ENCODE results near the gene DNAH8. TPM values are rescaled to one million over a fixed set of nuclear protein-coding genes. Genes with fewer than 3 reads are reported as not detected.

Gene DNAH8
- total RNA-seq, 1 experiment from 2014 or later = not detected

DNA sequence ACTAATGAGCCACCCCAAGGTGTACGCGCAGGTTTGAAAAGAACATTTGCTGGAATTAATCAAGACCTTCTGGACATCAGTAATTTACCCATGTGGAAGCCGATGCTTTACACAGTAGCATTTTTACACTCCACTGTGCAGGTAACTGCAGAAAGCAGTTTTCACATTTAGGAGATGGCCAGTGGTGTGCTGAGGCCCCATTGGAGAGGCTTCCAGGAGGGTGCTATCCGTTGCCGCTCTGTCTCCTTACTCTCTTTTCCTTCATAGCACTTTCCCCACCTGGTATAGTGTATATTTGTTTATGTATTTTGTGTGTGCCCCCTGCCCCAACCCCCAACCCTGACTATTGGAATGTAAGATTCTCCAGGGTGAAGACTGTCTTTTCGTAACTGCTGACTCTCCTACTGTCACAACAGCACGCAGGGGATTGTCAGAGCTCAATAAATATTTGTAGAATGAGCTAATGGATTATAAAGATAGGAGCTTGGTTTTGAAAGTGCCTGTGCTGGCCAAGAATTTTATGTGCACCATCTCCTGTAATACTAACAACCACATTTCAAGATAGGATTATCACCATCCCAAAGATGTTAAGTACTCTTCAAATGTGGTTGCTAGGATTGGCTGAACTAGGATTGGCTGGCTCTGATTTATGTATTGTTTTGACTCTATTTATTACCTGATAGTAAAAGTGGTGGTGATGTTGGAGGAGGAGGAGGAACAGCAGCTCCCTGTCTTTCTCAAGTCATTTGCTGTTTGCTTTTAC, 259.5 kb downstream of the DNAH8 start:
- Histone ChIP-seq H3K27me3 (ENCODE audit: insufficient read depth, low read length) (peaks cover 81% of the 10 kb centered on the region), H3K36me3 (ENCODE audit: control insufficient read depth in 1 of 2, insufficient read depth in 2 of 2, low read length in 2 of 2) (no peaks in the 10 kb centered on the region), H3K27ac (ENCODE audit: low read depth, low read length) (no peak overlapping the region), H3K9me3 (ENCODE audit: control insufficient read depth in 1 of 2, insufficient read depth in 1 of 2, low read depth in 1 of 2, low read length in 2 of 2) (no peaks in the 10 kb centered on the region), H3K9me2 (ENCODE audit: insufficient read depth) (no peaks in the 10 kb centered on the region), H4K20me1 (ENCODE audit: insufficient read depth) (no peaks in the 10 kb centered on the region), H2AFZ (ENCODE audit: low read depth, low read length, poor library complexity, severe bottlenecking) (no peak overlapping the region), H3K4me1 (ENCODE audit: control insufficient read depth in 1 of 2, insufficient read depth in 2 of 2, low read length in 2 of 2) (no peaks in the 10 kb centered on the region), H3K4me3 (replicated peaks in 1 of 2; ENCODE audit: low read depth in 1 of 2, low read length in 2 of 2) (no peak overlapping the region), H3K4me2 (ENCODE audit: low read length) (no peak overlapping the region), H3K9ac (ENCODE audit: low read length) (no peak overlapping the region), H3K79me2 (ENCODE audit: insufficient read depth, low read length) (no peaks in the 10 kb centered on the region)
- intact Hi-C loops (cut with micrococcal nuclease) = loop anchor here (5.0 kb wide), 2 partner anchors 128 to 183 kb away; no protein-coding TSS in a partner anchor
- POLR2A ChIA-PET = no interaction called here
- ATAC-seq (no peak), DNase-seq (ENCODE audit: low read depth, low spot score) (no peak)
- RAD21 ChIA-PET (ENCODE audit: low non-redundant PET in 1 of 2, low total read pairs in 2 of 2, uncharacterized antibody in 2 of 2, unreplicated experiment in 2 of 2) = no interaction called here
- TF ChIP-seq POLR2A (IDR thresholded peaks at IDR 0.05; ENCODE audit: borderline replicate concordance, extremely low read depth, insufficient read depth, insufficient read length) = no peak
- TF ChIP-seq CEBPB (IDR thresholded peaks at IDR 0.05; ENCODE audit: low read depth) = no peak
- no peak for TF ChIP-seq SIN3A (IDR thresholded peaks at IDR 0.05; ENCODE audit: low read depth)
- no peak for TF ChIP-seq ZNF274 (IDR thresholded peaks at IDR 0.05; ENCODE audit: low read depth, low read length)
- TF ChIP-seq JUND (IDR thresholded peaks at IDR 0.05) = no peak
- no peak for TF ChIP-seq EGR1 (IDR thresholded peaks at IDR 0.05; ENCODE audit: low read depth)
- no peak for TF ChIP-seq RAD21 (IDR thresholded peaks at IDR 0.05; ENCODE audit: low read depth)
- TF ChIP-seq ZFX (IDR thresholded peaks at IDR 0.05) = no peak
- TF ChIP-seq YY1 (IDR thresholded peaks at IDR 0.05; ENCODE audit: extremely low read depth, insufficient replicate concordance, low read depth, low read length) = no peak
- no peak for TF ChIP-seq POLR2AphosphoS5 (IDR thresholded peaks at IDR 0.05; ENCODE audit: low read depth, low read length)
- no peak for TF ChIP-seq TCF7L2 (IDR thresholded peaks at IDR 0.05; ENCODE audit: borderline replicate concordance, extremely low read depth, insufficient read depth, insufficient read length)
- TF ChIP-seq MAX (IDR thresholded peaks at IDR 0.05) = no peak
- no peak for TF ChIP-seq REST (IDR thresholded peaks at IDR 0.05; ENCODE audit: low read depth)
- no peak for TF ChIP-seq FOSL1 (IDR thresholded peaks at IDR 0.05; ENCODE audit: low read depth)
- no peak for TF ChIP-seq ZBTB33 (IDR thresholded peaks at IDR 0.05; ENCODE audit: extremely low read depth, insufficient replicate concordance, low read length)
- CTCF ChIA-PET = interaction anchor here (1.0 to 1.8 kb wide), 4 partner anchors 9 to 331 kb away, joined by 3 to 11 read pairs (median 4); no protein-coding TSS in a partner anchor
- no TSS peak for BruUV-seq (replicated peaks)
